ENCODE measurements around the gene PNKD.

The PNKD gene

DNA sequence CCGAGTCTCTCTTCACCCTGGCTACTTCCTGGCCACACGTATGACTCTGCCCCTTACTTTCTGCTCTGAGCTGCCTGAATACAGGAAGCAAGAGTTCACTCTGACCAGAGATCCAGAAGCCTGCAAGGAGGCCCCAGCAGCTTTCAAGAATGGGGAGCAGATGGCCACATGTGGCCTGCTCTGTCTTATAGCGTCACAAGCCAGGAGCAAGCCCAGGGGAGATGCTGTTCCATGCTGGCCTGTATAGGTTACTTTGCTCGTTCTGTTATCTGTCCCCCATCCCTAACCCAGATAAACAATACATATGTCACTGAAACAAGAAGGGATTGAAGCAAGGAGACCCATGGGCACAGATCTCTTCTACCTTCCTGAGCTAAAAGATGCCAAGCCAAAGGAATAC, 4.3 kb downstream of the PNKD start:
- no peak for TF ChIP-seq EGR1 (IDR thresholded peaks at IDR 0.05)
- no peak for TF ChIP-seq REST (IDR thresholded peaks at IDR 0.05; ENCODE audit: low read depth)
- TF ChIP-seq TAF1 (IDR thresholded peaks at IDR 0.05; ENCODE audit: low read depth) = no peak
- no peak for TF ChIP-seq CEBPB (IDR thresholded peaks at IDR 0.05)
- no peak for TF ChIP-seq FOXM1 (IDR thresholded peaks at IDR 0.05; ENCODE audit: borderline replicate concordance, low read depth)
- TF ChIP-seq YY1 (IDR thresholded peaks at IDR 0.05; ENCODE audit: low read depth) = no peak
- no peak for TF ChIP-seq CREB1 (IDR thresholded peaks at IDR 0.05; ENCODE audit: low read depth)
- no peak for TF ChIP-seq EP300 (IDR thresholded peaks at IDR 0.05; ENCODE audit: borderline replicate concordance)
- TF ChIP-seq RAD21 (IDR thresholded peaks at IDR 0.05; ENCODE audit: low read depth) = no peak
- no peak for TF ChIP-seq TCF12 (IDR thresholded peaks at IDR 0.05; ENCODE audit: low read depth)
- no peak for TF ChIP-seq ZBTB7A (IDR thresholded peaks at IDR 0.05; ENCODE audit: low read depth)
- no peak for TF ChIP-seq TEAD4 (IDR thresholded peaks at IDR 0.05)
- TF ChIP-seq USF1 (IDR thresholded peaks at IDR 0.05) = no peak
- no peak for TF ChIP-seq NFIC (IDR thresholded peaks at IDR 0.05)
- TF ChIP-seq MAX (IDR thresholded peaks at IDR 0.05) = no peak

DNA sequence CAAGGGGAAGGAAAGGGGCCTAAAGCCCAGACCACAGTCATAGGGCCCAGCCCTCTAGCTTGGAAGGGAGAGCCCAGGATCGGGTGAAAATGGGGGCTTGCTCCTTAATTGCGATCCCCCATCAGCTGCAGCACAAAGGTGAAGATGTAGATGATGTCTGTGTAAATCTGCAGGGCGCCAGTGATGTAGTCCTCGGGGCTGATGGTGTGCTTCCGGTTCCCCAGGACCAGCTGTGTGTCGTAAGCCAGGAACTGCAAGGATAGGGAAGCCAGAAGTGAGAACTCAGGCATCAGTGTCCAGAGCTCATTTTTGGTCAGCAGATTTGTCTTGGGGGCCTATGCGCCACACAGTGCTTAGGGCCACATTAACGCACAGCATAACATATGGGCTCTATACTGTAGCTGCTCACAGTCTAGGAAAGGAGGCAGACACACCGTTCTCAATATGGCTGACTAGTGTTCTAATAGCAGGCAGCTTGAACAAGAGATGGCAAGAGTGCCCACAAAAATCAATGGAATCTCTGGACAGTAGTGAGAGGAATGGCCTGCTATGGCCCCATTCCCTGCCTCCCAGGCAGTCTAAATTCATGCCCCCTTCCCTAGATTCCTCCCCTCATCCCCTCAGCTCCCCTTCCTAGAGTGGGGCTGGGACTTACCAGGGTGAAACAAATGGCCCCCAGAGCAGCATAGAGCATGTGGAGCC, 5.2 kb downstream of the PNKD start:
- no peak for TF ChIP-seq YY1 (IDR thresholded peaks at IDR 0.05; ENCODE audit: low read depth)
- no peak for TF ChIP-seq EGR1 (IDR thresholded peaks at IDR 0.05)
- TF ChIP-seq TAF1 (IDR thresholded peaks at IDR 0.05; ENCODE audit: low read depth) = no peak
- TF ChIP-seq EP300 (IDR thresholded peaks at IDR 0.05; ENCODE audit: borderline replicate concordance) = no peak
- TF ChIP-seq TEAD4 (IDR thresholded peaks at IDR 0.05) = no peak
- no peak for TF ChIP-seq MAX (IDR thresholded peaks at IDR 0.05)
- no peak for TF ChIP-seq FOXM1 (IDR thresholded peaks at IDR 0.05; ENCODE audit: borderline replicate concordance, low read depth)
- TF ChIP-seq NFIC (IDR thresholded peaks at IDR 0.05) = no peak
- no peak for TF ChIP-seq CEBPB (IDR thresholded peaks at IDR 0.05)
- TF ChIP-seq CREB1 (IDR thresholded peaks at IDR 0.05; ENCODE audit: low read depth) = no peak
- TF ChIP-seq REST (IDR thresholded peaks at IDR 0.05; ENCODE audit: low read depth) = no peak
- TF ChIP-seq USF1 (IDR thresholded peaks at IDR 0.05) = no peak
- no peak for TF ChIP-seq ZBTB7A (IDR thresholded peaks at IDR 0.05; ENCODE audit: low read depth)
- no peak for TF ChIP-seq TCF12 (IDR thresholded peaks at IDR 0.05; ENCODE audit: low read depth)
- TF ChIP-seq RAD21 (IDR thresholded peaks at IDR 0.05; ENCODE audit: low read depth) = no peak

- no peak for TF ChIP-seq TEAD4 (IDR thresholded peaks at IDR 0.05)
- TF ChIP-seq TAF1 (IDR thresholded peaks at IDR 0.05; ENCODE audit: low read depth) = no peak
- no peak for TF ChIP-seq TCF12 (IDR thresholded peaks at IDR 0.05; ENCODE audit: low read depth)
- no peak for TF ChIP-seq RAD21 (IDR thresholded peaks at IDR 0.05; ENCODE audit: low read depth)
- no peak for TF ChIP-seq CREB1 (IDR thresholded peaks at IDR 0.05; ENCODE audit: low read depth)
- TF ChIP-seq NFIC (IDR thresholded peaks at IDR 0.05) = no peak
- TF ChIP-seq REST (IDR thresholded peaks at IDR 0.05; ENCODE audit: low read depth) = no peak
- no peak for TF ChIP-seq FOXM1 (IDR thresholded peaks at IDR 0.05; ENCODE audit: borderline replicate concordance, low read depth)
- TF ChIP-seq MAX (IDR thresholded peaks at IDR 0.05) = no peak
Measured at GRCh38 chr2:218276986-218277755, 6.9 kb downstream of the PNKD start.
